GM18511 (cell line): Measurements from ENCODE around the gene HPRT1.
"Not testable (repeated sequence)": the region's sequence is repeated elsewhere in the genome, so short reads cannot be mapped to it uniquely, and the experiment has no call there.

ENCODE experiments used
- ATAC-seq: cut with Tn5 transposase; IDR thresholded peaks from one replicate; pipeline ENCODE4 v1.9.1; 2021; ENCODE audit warnings: mild to moderate bottlenecking, moderate library complexity; ENCODE audit not compliant: unreplicated experiment

The HPRT1 gene

DNA sequence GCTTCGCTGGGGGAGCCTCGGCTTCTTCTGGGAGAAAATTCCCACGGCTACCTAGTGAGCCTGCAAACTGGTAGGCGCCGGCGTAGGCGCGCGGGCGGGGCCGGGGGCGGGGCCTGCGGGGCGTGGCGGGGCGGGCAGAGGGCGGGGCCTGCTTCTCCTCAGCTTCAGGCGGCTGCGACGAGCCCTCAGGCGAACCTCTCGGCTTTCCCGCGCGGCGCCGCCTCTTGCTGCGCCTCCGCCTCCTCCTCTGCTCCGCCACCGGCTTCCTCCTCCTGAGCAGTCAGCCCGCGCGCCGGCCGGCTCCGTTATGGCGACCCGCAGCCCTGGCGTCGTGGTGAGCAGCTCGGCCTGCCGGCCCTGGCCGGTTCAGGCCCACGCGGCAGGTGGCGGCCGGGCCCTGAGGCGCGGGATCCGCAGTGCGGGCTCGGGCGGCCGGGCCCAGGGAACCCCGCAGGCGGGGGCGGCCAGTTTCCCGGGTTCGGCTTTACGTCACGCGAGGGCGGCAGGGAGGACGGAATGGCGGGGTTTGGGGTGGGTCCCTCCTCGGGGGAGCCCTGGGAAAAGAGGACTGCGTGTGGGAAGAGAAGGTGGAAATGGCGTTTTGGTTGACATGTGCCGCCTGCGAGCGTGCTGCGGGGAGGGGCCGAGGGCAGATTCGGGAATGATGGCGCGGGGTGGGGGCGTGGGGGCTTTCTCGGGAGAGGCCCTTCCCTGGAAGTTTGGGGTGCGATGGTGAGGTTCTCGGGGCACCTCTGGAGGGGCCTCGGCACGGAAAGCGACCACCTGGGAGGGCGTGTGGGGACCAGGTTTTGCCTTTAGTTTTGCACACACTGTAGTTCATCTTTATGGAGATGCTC is at the start of gene HPRT1:
HPRT1 (plus strand) TSS at position 161 of the 857 bp plus-strand sequence; CDS start at position 308, 147 bp downstream.
- ATAC-seq, result peak; percentile 88

GRCh38 chrX:134416087-134416486 is 43.9 kb upstream of the HPRT1 start:
- ATAC-seq, result no peak

- no peak for ATAC-seq
These were observed 41.5 kb upstream of the HPRT1 start for GRCh38 chrX:134418317-134419113.

GRCh38 chrX:134419784-134420183 is 40.2 kb upstream of the HPRT1 start:
- no peak for ATAC-seq

DNA sequence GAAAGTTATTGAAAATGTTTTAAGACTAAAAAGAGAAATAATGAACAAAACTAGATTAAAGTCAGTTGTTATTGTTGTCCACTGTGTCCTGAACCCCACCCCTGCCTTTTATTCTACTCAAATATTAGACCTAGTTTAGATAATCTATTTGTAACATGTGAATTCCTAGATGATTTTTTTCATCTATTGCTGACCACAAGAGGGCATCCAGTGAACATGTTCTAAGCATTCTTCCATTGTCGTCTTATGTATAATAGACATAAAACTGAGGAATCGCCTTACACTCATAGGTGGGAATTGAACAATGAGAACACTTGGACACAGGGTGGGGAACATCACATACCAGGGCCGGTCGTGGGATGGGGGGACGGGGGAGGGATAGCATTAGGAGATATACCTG is 36.4 kb upstream of the HPRT1 start:
- ATAC-seq, result no peak

GRCh38 chrX:134426281-134426680 is 33.7 kb upstream of the HPRT1 start:
- no peak for ATAC-seq

DNA sequence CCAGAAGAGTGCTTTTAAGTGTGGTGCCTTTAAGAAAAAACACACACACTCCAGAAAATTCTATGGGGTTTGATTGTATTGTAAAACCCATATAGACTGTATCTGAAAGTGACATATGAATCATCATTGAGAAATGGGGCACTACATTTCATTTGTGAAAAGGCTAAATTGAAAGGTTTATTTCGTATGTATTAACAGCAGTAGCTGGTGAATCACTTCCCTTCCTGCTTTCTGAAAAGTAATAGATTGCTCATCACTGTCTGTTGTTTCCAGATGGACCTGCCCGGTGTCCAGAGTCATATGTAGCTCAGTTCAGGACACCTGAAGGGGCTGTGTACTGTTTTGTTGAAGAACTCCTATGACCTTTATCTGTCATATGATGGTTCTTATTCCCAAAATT is 28.1 kb upstream of the HPRT1 start:
- ATAC-seq, result peak; percentile 68

DNA sequence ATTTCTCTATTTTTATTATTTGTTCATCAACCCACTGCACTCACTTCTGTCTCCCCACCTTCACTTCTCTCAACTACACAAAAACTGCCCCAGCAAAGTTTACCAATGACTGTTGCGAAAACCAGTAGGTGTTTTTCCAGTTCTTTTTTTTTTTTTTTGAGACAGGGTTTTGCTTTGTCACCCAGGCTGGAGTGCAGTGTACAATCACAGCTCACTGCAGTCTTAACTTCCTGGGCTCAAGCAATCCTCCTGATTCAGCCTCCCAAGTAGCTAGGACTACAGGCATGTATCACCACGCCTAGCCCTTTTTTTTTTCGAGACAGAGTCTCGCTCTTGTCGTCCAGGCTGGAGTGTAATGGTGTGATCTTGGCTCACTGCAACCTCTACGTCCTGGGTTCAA is 24.1 kb upstream of the HPRT1 start:
- ATAC-seq, result no peak

- ATAC-seq, result peak; percentile 72
These were observed 16.9 kb upstream of the HPRT1 start for GRCh38 chrX:134443020-134443419.

GRCh38 chrX:134443461-134443860 is 16.5 kb upstream of the HPRT1 start:
- ATAC-seq, result no peak

- no peak for ATAC-seq
These were observed 15.3 kb upstream of the HPRT1 start for GRCh38 chrX:134444681-134445080.

DNA sequence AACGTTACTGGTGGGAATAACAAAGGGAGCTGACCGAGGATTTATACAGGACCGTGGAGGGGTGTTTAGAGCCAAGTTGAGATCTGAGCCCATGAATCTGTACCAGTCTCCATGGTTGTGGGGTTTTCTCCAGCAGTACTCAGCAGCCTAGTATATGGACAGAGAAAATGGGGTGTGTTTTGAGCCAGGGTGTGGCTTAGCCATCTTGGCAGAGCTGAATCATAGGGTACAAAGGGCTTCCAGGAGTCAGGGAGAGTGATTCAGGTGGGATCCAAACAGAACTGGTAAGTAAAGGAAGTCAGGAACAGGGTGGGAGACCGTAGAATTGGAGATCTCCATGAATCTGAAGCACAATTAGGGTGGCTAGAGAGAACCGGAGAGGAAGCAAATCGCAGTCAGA is 7.4 kb upstream of the HPRT1 start:
- ATAC-seq, result no peak

DNA sequence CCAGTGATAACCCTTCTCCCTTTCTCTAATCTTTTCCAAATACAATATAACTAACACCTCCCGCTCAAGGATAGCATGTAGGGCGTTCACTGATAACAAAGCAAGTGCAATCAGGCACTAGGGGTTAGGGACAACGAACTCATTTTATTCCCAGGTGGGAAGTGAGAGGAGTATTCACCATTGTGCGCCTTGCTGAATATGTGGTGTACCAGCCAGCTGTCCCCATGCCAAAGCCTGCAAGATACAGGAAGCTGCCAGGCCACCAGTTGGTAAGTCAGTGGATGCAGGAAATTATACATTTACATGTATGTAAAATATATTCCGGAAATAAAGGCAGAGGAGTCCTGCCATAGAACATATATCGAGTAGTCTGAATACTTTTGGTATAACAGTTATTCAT is 6.3 kb upstream of the HPRT1 start:
- ATAC-seq, result no peak

DNA sequence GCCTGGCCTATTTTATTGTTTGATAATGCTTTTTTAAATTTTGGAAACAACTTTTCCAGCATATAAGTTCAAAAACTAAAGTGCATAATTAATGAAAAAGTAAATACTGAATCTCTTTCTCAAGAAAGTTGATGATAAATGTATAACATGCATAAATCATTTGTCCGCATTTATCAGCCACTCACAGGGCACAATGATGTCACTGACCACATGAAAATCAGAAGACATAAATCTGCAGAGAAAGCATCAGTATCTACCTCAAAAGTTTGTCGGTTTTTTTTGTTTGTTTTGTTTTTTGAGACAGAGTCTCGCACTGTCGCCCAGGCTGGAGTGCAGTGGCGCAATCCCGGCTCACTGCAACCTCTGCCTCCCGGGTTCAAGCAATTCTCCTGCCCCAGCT is 5.5 kb upstream of the HPRT1 start:
- ATAC-seq, result no peak

DNA sequence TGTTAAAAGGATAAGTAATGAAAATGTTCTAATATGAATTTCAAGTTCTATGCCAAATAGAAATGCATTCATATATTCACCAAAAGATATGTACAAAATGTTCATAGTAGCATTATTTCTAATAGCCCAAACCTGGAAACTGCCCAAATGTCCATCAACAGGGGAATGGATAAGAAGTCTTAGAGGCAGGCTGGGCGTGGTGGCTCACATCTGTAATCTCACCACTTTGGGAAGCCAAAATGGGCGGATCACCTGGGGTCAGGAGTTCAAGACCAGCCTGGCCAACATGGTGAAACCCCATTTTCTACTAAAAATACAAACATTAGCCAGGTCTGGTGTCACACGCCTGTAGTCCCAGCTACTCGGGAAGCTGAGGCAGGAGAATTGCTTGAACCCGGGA is 2.3 kb upstream of the HPRT1 start:
- ATAC-seq, result no peak

- ATAC-seq, result peak; percentile 8
These were observed 321 bp upstream of the HPRT1 start for GRCh38 chrX:134459683-134460004.

- ATAC-seq, result peak; percentile 2
These were observed 876 bp downstream of the HPRT1 start for GRCh38 chrX:134460862-134461220.

- no peak for ATAC-seq
These were observed 1.5 kb downstream of the HPRT1 start for GRCh38 chrX:134461437-134461836.

GRCh38 chrX:134462927-134463326 is 3.0 kb downstream of the HPRT1 start:
- ATAC-seq, result no peak

GRCh38 chrX:134464453-134464852 is 4.5 kb downstream of the HPRT1 start:
- not testable (repeated sequence) for ATAC-seq

DNA sequence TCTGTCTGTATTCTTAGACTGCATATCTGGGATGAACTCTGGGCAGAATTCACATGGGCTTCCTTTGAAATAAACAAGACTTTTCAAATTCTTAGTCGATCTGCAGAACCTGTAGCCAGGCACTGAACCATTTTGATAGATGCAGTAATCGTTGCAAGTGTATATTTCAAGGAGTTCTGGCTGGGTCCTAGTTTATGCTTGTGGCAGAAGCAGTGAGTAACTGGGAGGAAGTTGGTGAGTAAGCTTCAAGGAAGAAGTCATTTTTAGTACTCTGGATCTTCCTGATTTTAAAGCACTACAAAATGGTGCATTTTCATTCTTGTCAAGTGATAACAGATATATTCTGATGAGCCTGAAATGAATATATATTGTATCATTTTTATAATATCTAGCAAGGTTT is 9.5 kb downstream of the HPRT1 start:
- no peak for ATAC-seq

GRCh38 chrX:134470013-134470412 is 10.0 kb downstream of the HPRT1 start:
- ATAC-seq, result no peak
